ENCODE results near the gene PHF14. TPM values are rescaled to one million over a fixed set of nuclear protein-coding genes. Genes with fewer than 3 reads are reported as not detected.
"Not testable (repeated sequence)": the region's sequence is repeated elsewhere in the genome, so short reads cannot be mapped to it uniquely, and the experiment has no call there.

The PHF14 gene, protein sequence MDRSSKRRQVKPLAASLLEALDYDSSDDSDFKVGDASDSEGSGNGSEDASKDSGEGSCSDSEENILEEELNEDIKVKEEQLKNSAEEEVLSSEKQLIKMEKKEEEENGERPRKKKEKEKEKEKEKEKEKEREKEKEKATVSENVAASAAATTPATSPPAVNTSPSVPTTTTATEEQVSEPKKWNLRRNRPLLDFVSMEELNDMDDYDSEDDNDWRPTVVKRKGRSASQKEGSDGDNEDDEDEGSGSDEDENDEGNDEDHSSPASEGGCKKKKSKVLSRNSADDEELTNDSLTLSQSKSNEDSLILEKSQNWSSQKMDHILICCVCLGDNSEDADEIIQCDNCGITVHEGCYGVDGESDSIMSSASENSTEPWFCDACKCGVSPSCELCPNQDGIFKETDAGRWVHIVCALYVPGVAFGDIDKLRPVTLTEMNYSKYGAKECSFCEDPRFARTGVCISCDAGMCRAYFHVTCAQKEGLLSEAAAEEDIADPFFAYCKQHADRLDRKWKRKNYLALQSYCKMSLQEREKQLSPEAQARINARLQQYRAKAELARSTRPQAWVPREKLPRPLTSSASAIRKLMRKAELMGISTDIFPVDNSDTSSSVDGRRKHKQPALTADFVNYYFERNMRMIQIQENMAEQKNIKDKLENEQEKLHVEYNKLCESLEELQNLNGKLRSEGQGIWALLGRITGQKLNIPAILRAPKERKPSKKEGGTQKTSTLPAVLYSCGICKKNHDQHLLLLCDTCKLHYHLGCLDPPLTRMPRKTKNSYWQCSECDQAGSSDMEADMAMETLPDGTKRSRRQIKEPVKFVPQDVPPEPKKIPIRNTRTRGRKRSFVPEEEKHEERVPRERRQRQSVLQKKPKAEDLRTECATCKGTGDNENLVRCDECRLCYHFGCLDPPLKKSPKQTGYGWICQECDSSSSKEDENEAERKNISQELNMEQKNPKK
- 37.3 and 44.8 TPM in 2 replicates for total RNA-seq

DNA sequence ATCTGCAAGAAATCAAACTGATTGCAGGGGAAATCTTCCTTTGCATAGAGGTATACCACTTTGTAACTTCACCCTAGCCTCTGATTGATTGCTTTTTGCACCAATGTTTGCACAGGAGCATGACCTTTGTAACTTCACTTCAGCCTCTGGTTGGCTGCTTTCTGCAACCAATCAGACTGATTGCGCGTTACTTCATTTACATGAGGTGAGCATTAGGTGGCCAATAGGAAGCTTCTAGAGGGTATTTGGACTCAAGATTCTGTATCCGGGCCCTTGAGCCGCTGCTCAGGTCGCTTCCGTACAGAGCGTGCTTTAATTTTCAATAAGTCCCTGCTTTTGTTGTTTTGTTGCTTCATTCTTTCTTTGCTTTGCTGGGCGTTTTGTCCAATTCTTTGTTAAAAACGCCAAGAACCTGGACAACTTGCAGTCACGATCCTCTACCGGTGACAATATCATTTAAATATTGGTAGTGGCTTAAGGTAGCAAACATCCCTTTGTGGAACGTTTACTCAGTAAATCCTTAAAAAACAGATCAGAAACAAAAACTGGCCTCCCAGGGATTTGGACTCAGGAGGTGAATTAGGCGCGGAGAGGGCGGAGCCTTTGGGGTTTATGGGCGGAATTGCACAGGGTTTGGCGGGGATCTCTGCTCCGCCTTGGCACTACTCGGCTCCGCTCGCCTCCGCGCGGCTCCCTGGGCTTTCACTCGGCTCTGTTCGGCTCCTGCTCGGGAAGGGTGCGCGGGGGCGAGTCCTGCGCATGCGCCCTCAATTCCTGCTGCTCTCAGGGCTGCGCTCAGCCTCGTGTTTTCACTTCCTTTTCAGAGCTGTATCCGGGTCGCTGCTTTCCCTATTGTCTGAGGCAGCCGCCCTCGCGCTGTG lies at the start of gene PHF14:
Gene PHF14, plus strand, starts transcription at position 812 of the 881 bp plus-strand sequence. CDS start 452 bp downstream, outside the sequence.
- intact Hi-C loops (cut with micrococcal nuclease): loop anchor here (1.0 to 5.0 kb wide), 3 partner anchors 33 to 1238 kb away; partner anchors contain the start of gene TMEM106B

DNA sequence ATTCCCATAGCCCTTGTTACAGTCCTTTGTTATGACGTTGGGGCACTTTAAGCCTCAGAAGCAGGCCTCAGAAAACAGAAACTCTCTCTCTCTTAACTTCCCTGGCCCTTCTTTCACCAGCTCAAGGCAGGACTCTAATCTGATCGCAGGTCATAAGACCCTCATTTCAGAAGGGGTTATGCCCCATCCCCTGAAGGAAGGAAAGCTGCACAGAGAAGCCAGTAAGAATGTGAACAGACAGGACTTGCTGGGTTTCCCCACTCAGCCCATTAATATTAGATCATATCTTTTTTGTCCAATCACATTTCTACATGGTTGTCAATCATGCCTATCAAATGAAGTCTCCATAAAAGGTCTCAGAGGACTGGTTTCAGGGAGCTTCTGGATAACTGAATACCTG lies 49.3 kb upstream of the PHF14 start:
- intact Hi-C loops (cut with micrococcal nuclease): no loop called here

DNA sequence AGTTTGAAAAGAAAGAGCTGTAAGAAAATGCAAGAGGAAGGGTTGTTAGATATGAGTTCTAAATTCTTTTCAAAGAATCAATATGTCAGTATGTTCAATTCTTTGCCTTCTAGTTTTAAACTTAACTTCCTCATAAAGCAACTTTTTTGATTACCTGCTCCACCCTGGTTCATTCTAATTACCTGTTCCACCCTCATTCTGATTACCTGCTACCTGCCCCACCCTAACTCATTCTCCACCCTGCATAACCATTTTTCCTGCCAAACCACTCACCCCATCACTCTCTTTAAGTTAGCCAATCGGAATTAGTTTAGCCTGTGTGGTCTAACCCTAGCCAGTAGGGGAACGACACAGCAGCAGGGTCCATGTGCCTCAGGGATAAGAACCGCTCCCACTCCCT lies 45.5 kb upstream of the PHF14 start:
- intact Hi-C loops (cut with micrococcal nuclease): not testable (repeated sequence)

DNA sequence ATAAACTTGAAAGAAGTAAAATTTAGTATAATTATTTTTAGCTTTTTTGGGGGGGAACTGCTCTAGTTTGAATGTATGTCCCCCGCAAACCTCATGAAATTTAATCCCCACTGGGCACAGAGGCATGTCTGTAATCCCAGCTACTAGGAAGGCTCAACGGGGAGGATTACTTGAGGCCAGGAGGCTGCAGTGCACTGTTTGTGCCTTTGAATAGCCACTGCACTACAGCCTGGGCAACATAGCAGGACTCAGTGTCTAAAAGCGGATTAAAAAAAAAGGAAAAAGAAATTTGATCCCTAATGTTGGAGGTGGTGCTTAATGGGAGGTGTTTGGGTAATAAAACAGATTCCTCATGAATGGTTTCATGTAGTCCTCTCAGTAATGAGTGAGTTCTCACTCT lies 43.1 kb upstream of the PHF14 start:
- intact Hi-C loops (cut with micrococcal nuclease): no loop called here

DNA sequence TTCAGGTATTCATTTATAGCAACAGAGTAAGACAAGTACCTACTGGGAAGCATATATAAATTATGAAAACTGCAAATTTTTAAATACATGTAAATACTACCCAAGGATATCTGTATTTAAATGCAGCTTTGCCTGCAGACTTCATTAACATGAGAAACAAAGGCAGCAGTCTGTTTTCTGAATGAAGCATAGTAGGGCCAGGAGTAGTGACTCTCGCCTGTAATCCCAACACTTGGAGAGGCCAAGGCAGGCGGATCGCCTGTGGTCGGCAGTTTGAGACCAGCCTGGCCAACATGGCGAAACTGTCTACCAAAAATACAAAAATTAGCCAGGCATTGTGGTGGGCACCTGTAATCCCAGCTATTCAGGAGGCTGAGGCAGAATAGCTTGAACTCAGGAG lies 42.5 kb upstream of the PHF14 start:
- intact Hi-C loops (cut with micrococcal nuclease): no loop called here

DNA sequence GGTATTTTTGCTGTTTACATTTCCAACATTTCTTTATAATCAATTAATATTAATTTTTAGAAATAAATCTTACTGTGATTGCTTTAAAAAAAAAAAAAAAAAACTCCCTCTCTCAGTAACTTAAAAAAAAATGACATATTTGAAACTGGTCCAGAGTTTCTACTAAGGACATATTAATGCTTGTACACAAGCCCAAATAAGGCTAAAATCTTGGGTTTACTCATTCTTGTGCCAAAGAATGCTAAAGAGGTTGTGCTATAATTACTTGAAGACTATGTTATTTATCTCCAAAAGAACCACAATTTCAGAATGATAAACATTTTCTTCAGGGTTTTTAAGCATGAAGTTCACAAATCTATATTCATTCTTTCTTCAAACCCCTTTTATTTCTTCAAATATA lies 39.4 kb upstream of the PHF14 start:
- intact Hi-C loops (cut with micrococcal nuclease): no loop called here

DNA sequence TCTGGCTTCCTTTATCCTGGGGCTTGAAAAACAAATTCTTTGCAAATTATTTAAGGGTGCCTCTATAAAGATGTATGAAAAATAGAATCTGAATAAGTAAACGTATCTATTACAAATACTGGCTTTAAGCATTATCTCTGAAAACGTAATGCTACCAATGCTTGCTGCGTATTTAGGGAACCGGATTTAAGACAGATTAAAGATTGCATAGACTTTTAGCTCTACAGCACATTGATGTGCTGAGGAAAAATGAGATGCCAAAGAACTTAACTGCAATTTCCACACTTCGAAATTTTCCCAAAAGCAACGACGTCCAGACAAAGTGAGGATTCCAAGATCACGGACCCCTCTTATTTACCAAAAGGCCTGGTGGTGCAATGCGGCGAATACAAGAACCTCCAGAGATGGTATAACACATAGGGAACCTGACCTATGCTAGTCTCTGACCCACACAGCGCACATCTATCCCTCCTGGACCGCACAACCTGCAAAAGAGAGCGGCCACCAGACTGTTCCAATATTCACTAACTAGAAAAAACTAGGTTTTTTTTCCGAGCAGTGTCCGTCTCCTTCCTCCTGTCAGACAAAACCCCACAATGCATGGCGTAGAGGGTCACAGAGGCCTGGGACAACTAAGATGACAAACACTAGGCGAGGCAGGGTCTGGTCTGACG lies 34.3 kb upstream of the PHF14 start:
- intact Hi-C loops (cut with micrococcal nuclease): no loop called here

DNA sequence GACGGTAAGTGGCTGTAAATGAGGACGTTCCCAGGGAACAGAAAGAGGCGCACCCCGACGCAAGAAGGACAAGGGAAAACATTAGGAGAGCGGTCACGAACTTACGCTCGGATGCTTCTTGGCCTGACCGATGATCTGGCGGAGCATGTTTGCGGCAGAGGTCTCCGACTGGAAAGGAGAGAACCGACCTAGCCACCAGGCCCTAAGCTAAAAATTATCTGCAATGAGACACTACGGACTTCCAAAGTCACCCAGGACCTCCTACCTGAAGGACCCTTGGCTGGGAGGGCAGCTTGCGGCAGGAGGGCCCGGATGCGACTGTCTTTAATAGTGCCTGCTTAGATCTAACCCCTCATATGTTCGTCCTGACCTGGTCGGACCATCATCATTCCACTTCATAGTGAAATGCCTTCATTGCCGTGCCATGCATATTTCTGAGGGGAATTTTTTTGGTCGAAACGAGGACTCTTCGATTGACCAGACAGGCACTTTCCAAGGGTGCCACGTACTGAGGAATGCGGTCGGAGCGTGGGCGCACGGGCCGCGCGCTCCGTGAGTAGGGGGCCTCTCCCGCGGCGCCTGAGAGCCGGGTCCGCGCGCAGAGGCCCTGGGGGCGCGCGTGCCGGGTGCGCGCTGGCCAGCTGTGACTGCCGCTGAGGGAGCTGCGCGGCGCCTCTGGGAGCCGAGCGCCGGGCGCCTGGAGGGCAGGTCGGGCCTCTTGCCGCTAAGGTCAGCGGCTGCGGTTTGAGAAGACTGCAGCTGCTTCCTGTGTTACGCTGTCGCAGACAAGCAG lies 33.6 kb upstream of the PHF14 start:
- intact Hi-C loops (cut with micrococcal nuclease): loop anchor here (1.0 to 2.0 kb wide), 3 partner anchors 33 to 272 kb away; partner anchors contain the start of gene PHF14

DNA sequence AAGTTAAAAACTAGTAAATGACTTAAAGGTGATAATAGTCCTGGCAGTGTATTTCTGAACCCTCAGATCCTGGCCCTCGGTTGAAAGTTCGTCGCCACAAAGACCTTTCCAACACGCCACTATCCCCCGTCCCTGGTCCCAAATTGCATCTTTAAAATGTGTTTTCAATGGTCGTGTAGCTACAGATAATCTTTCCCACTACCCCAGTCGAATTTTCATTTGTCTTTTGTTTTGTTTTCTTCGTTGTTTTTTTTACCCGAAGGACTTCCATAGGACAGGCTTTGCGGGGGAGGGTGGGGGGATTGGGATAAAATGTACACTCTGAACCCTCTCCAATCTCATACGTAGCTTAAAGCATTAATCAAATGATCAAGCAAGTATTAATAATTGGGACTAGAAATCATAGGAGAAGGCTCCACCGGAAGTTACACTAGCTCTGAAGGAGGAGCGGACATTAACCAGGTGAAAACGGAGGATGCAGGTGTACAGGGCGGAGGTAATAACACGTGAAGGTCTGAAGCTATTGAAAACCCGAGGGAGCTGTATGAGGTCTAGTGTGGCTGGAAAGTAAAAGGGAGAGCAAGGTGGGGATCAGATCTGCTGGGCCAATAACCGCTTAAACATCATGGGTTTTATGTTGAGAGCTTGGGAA lies 32.8 kb upstream of the PHF14 start:
- intact Hi-C loops (cut with micrococcal nuclease): loop anchor here (1.0 to 2.0 kb wide), 3 partner anchors 32 to 271 kb away; partner anchors contain the start of gene PHF14

DNA sequence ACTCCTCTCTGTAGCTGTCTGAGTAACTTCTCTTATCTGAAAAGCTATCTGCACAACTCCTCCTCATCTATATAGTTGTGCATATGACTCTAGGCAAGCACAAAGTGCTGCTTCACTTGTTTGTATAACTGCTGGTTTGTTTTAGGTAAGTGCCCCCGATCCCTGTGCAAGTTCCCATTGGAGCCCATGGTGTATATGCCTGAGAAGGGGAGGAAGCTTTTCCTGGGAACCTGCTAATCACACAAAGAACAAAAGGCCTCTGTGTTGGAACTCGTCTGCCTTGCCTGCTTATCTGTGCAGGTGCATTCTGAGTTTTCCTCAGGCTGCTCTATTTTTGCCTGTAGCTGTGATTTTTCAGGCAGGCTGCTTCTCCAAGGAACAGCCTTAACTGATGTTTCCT lies 23.2 kb upstream of the PHF14 start:
- intact Hi-C loops (cut with micrococcal nuclease): no loop called here

DNA sequence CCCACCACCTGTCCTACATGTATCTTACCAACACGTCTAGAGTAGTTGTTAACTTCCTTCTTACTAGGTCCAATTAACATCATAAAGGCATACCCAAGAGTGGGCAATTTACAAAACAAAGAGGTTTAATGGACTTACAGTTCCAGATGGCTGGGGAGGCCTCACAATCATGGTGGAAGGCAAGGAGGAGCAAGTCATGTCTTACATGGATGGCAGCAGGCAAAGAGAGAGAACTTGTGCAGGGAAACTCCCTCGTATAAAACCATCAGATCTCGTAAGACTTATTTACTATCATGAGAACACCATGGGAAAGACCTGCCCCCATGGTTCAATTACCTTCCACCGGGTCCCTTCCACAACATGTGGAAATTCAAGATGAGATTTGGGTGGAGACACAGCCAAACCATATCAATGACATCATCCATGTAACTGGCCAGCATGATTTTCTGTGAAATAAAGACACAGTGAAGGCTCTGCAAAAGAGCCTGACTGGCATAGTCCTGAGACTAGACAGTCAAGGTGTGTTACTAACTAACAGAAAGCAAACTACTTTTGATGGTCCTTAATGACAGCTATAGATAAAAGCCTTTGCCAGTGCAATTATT lies 22.6 kb upstream of the PHF14 start:
- intact Hi-C loops (cut with micrococcal nuclease): not testable (repeated sequence)

DNA sequence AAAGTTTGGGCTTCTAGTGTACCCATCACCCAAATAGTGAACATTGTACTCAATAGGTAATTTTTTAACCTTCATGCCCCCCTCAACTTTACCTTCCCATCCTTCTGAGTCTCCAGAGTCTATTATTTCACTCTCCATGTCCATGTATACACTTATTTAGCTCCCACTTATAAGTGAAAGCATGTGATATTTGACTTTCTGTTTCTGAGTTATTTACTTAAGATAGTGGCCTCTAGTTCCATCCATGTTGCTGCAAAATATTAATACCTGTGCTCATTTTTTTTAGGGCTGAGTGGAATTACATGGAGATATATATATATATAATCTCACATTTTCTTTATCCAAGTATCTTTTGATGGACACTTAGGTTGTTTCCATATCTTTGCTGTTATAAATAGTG lies 21.1 kb upstream of the PHF14 start:
- intact Hi-C loops (cut with micrococcal nuclease): no loop called here

DNA sequence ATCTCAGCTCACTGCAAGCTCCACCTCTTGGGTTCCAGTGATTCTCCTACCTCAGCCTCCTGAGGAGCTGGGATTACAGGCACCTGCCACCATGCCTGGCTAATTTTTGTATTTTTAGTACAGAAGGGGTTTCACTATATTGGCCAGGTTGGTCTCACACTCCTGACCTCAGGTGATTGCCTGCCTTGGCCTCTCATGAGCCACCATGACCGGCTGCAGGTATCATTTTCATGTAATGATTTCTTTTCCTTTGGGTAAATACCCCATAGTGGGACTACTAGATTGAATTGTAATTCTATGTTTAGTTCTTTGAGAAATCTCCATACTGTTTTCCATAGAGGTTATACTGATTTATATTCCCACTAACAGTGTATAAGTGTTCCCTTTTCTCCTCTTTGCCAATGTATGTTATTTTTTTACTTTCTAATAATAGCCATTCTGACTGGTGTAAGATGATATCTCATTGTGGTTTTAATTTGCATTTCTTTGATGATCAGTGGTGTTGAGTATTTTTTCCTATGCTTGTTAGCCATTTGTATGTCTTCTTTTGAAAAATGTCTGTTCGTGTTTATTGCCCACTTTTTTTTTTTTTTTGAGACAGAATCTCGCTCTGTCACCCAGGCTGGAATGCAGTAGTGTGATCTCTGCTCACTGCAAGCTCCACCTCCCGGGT lies 20.5 kb upstream of the PHF14 start:
- intact Hi-C loops (cut with micrococcal nuclease): not testable (repeated sequence)

DNA sequence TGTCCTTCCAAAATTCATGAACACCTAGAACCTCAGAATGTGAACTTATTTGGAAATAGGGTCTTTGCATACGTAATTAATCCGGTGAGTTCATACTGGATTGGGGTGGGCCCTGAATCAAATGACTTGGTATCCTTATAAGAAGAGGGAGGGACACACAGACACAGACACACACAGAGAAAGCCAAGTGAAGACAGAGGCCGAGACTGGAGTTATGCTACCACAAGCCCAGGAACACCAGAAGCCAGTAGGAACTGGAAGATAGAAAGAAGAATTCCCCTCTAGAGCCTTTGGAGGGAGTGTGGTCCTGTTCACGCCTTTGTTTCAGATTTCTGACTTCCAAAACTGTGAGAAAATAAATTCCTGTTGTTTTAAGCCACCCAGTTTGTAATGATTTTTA lies 17.1 kb upstream of the PHF14 start:
- intact Hi-C loops (cut with micrococcal nuclease): no loop called here

DNA sequence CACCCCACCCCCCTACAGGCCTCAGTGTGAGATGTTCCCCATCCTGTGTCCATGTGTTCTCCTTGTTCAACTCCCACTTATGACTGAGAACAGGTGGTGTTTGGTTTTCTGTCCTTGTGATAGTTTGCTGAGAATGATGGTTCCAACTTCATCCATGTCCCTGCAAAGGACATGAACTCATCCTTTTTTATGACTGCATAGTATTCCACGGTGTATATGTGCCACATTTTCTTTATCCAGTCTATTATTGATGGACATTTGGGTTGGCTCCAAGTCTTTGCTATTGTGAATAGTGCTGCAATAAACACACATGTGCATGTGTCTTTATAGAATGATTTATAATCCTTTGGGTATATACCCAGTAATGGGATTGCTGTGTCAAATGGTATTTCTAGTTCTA lies 13.4 kb upstream of the PHF14 start:
- intact Hi-C loops (cut with micrococcal nuclease): not testable (repeated sequence)

DNA sequence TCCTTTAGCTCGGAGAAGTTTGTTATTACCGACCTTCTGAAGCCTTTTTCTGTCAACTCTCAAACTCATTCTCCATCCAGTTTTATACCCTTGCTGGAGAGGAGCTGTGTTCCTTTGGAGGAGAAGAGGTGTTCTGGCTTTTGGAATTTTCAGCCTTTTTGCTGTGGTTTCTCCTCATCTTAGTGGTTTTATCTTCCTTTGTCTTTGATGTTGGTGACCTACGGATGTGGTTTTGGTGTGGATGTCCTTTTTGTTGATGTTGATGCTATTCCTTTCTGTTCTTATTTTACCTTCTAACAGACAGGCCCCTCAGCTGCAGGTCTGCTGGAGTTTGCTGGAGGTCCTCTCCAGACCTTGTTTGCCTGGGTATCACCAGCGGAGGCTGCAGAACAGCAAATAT lies 8.7 kb upstream of the PHF14 start:
- intact Hi-C loops (cut with micrococcal nuclease): not testable (repeated sequence)

DNA sequence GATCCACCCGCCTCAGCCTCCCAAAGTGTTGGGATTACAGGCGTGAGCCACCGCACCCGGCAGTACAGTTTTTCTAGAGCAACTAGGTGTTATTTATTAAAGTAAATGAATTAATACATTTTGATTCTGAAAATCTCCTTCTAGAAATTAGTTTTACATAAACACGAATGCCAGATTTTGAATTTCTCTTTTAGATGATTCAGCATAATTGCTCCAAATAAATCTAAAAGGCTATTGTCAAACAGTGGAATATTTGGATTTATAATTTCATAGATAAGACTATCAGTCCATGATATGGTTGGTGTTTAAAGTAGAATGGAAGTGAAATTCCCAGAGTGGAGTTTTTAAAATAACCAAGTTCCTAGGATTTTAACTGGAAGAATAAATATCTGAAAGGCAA lies 1.5 kb upstream of the PHF14 start:
- intact Hi-C loops (cut with micrococcal nuclease): loop anchor here (2.0 to 5.0 kb wide), 2 partner anchors 150 to 1239 kb away; partner anchors contain the start of gene TMEM106B

Measured in T-helper 2 cell treated with Interferon-gamma antibody and Interleukin-4, amounts not matched to agents 100 ng/mL and 5 ng/mL, for 36 hours (primary cell).